Naive thymus-derived CD4-positive, alpha-beta T cell (primary cell): Measurements from ENCODE around the gene POC1B. TPM values are rescaled to one million over a fixed set of nuclear protein-coding genes. Genes with fewer than 3 reads are reported as not detected.

Experiments
- ATAC-seq: fragments of 150-1000 bp; cut with Tn5 transposase; 2 replicates; pipeline ENCODE4 v1.10.0; 2021; ENCODE audit warnings: mild to moderate bottlenecking, moderate library complexity
- CTCF ChIA-PET: fragments of 350-600 bp; sonication (Branson Sonifier 250); formaldehyde crosslinking; loops from one replicate; lab custom pipeline; 2021; ENCODE audit warnings: antibody characterized with exemption; lab: Charles Lee
- POLR2A ChIA-PET: fragments of 350-600 bp; sonication (Branson Sonifier 250); formaldehyde crosslinking; loops from one replicate; lab custom pipeline; 2021; ENCODE audit warnings: antibody characterized with exemption, inconsistent platforms; lab: Charles Lee
- DNase-seq, 9 donors: peaks; one replicate each; pipeline versions ENCODE4 v3.0.0 to v3.0.0-alpha.2; 2020 to 2022; ENCODE audit warnings: mixed read lengths in 1 of 9
- H3K27ac ChIP-seq: one replicate; pipeline ENCODE4 v1.7.0; 2013; ENCODE audit warnings: mild to moderate bottlenecking, low read depth, low read length, moderate library complexity
- H3K27me3 ChIP-seq, 2 donors: one replicate each; pipeline ENCODE4 v1.7.0; 2013; ENCODE audit warnings: low read length in 2 of 2, mild to moderate bottlenecking in 2 of 2, moderate library complexity in 2 of 2; ENCODE audit not compliant: control insufficient read depth in 2 of 2, insufficient read depth in 2 of 2
- H3K36me3 ChIP-seq, 3 experiments: 1 replicate in 2 of 3; 2 replicates in 1 of 3; pipeline ENCODE4 v1.7.0; 2013; ENCODE audit warnings: low read length in 3 of 3, mild to moderate bottlenecking in 3 of 3, moderate library complexity in 1 of 3; ENCODE audit not compliant: insufficient read depth in 3 of 3, control insufficient read depth in 2 of 3
- H3K4me1 ChIP-seq, 2 donors: one replicate each; pipeline ENCODE4 v1.7.0; 2013; ENCODE audit warnings: low read length in 2 of 2, mild to moderate bottlenecking in 2 of 2, moderate library complexity in 1 of 2; ENCODE audit not compliant: control insufficient read depth in 2 of 2, insufficient read depth in 2 of 2
- H3K4me3 ChIP-seq: 2 replicates; pipeline ENCODE4 v1.7.0; 2013; ENCODE audit warnings: mild to moderate bottlenecking, low read length
- H3K9me3 ChIP-seq, 3 experiments: 1 replicate in 2 of 3; 2 replicates in 1 of 3; pipeline ENCODE4 v1.7.0; 2013; ENCODE audit warnings: low read length in 3 of 3; ENCODE audit not compliant: control insufficient read depth in 2 of 3
- H3K27ac Mint-ChIP-seq, 9 donors: one replicate each; pipeline ENCODE4 v1.8.0; 2020 to 2022; ENCODE audit warnings: mixed read lengths in 9 of 9, mild to moderate bottlenecking in 8 of 9, moderate library complexity in 5 of 9, inconsistent platforms in 2 of 9
- H3K27me3 Mint-ChIP-seq, 5 donors: one replicate each; pipeline ENCODE4 v1.8.0; 2021 to 2022; ENCODE audit warnings: mixed read lengths in 5 of 5, mild to moderate bottlenecking in 1 of 5
- H3K36me3 Mint-ChIP-seq, 5 donors: one replicate each; pipeline ENCODE4 v1.8.0; 2020 to 2022; ENCODE audit warnings: mixed read lengths in 5 of 5, mild to moderate bottlenecking in 3 of 5, inconsistent platforms in 1 of 5
- H3K4me1 Mint-ChIP-seq, 7 donors: one replicate each; pipeline ENCODE4 v1.8.0; 2020 to 2022; ENCODE audit warnings: mixed read lengths in 7 of 7, mild to moderate bottlenecking in 3 of 7, inconsistent platforms in 1 of 7
- H3K4me3 Mint-ChIP-seq, 10 donors: one replicate each; pipeline ENCODE4 v1.8.0; 2020 to 2022; ENCODE audit warnings: mild to moderate bottlenecking in 10 of 10, mixed read lengths in 10 of 10, moderate library complexity in 6 of 10, inconsistent platforms in 2 of 10
- H3K9me3 Mint-ChIP-seq, 11 donors: one replicate each; pipeline ENCODE4 v1.8.0; 2020 to 2022; ENCODE audit warnings: mixed read lengths in 11 of 11, mild to moderate bottlenecking in 4 of 11, inconsistent platforms in 1 of 11, moderate library complexity in 1 of 11
- intact Hi-C, 2 donors: fragments of 100-400 bp; cut with micrococcal nuclease; formaldehyde crosslinking; loops; one replicate each; pipeline ENCODE4 v1.15.1; 2023
- polyA plus RNA-seq, 2 donors: library from polyadenylated mRNA; unstranded; fragments of 300-500 nt; fragmentation: Illumina TruSeq; gene quantifications; one replicate each; pipeline ENCODE4 v1.2.3, GENCODE V29; 2021
- total RNA-seq, 6 experiments: library from RNA in 5 of 6; stranded (reverse) in 5 of 6; gene quantifications; 1 replicate in 5 of 6; 2 replicates in 1 of 6; pipeline ENCODE4 v1.2.3 and lab custom pipeline; 2021 to 2026

The POC1B gene
- total and polyA plus RNA-seq, 7 experiments from 2014 or later: 19.4 to 38.7 (median 23.4) TPM

- Histone ChIP-seq H3K27me3 (no peaks in the 10 kb centered on the region), H3K4me3 (no peak overlapping the region), H3K4me1 (no peaks in the 10 kb centered on the region), H3K9me3 (no peaks in the 10 kb centered on the region), H3K27ac (no peak overlapping the region), H3K36me3 (peaks cover 0 to 15% (median 4%) of the 10 kb centered on the region in 3 experiments)
- ChIA-PET POLR2A (no interaction called here), CTCF (interaction anchor here (1.0 kb wide), 1 partner anchor 477 kb away, joined by 3 read pairs; no protein-coding TSS in a partner anchor)
- peaks cover 15 to 53% (median 22%) of the 10 kb centered on the region in 5 donors for H3K36me3 Mint-ChIP-seq
- peak overlapping the region in 2 of 9 donors; percentile 13 to 85 for H3K27ac Mint-ChIP-seq
- H3K27me3 Mint-ChIP-seq: no peaks in the 10 kb centered on the region
- peak in 1 of 9 donors; percentile 38 for DNase-seq
- peak; percentile 57 for ATAC-seq
- H3K4me3 Mint-ChIP-seq: peak overlapping the region in 1 of 10 donors; percentile 55
- intact Hi-C loops: loop anchor here in 1 of 2 donors (1.0 to 2.0 kb wide), 2 partner anchors 26 to 30 kb away; partner anchors contain the start of gene GALNT4
- H3K9me3 Mint-ChIP-seq: no peaks in the 10 kb centered on the region
- H3K4me1 Mint-ChIP-seq: peaks cover 0 to 28% (median 5%) of the 10 kb centered on the region in 7 donors
Measured at GRCh38 chr12:89494411-89495231, 31.2 kb downstream of the POC1B start.

- CTCF ChIA-PET: no interaction called here
Measured at GRCh38 chr12:89493670-89494302, 32.1 kb downstream of the POC1B start.

GRCh38 chr12:89492883-89493282 is 33.0 kb downstream of the POC1B start:
- ChIA-PET POLR2A (no interaction called here), CTCF (no interaction called here)
- Mint-ChIP-seq H3K4me3 (no peak overlapping the region), H3K36me3 (peaks cover 16 to 57% (median 21%) of the 10 kb centered on the region in 5 donors), H3K27ac (peak overlapping the region in 1 of 9 donors; percentile 27), H3K4me1 (peaks cover 0 to 28% (median 5%) of the 10 kb centered on the region in 7 donors), H3K27me3 (no peaks in the 10 kb centered on the region), H3K9me3 (no peaks in the 10 kb centered on the region)
- intact Hi-C loops: no loop called here
- Histone ChIP-seq H3K4me3 (no peak overlapping the region), H3K4me1 (no peaks in the 10 kb centered on the region), H3K27me3 (no peaks in the 10 kb centered on the region), H3K9me3 (no peaks in the 10 kb centered on the region), H3K27ac (no peak overlapping the region), H3K36me3 (peaks cover 0 to 23% (median 0%) of the 10 kb centered on the region in 3 experiments)
- ATAC-seq (no peak), DNase-seq (no peak)

More at GRCh38 chr12:89493670-89494302, 32.1 kb downstream of the POC1B start:
- Mint-ChIP-seq H3K9me3 (no peaks in the 10 kb centered on the region), H3K27me3 (no peaks in the 10 kb centered on the region), H3K4me3 (no peak overlapping the region), H3K27ac (no peak overlapping the region), H3K4me1 (peaks cover 0 to 28% (median 5%) of the 10 kb centered on the region in 7 donors), H3K36me3 (peaks cover 17 to 54% (median 21%) of the 10 kb centered on the region in 5 donors)
- POLR2A ChIA-PET: no interaction called here
- intact Hi-C loops: loop anchor here in 1 of 2 donors (2.0 kb wide), 1 partner anchor 25 kb away; no protein-coding TSS in a partner anchor
- Histone ChIP-seq H3K9me3 (no peaks in the 10 kb centered on the region), H3K4me1 (no peaks in the 10 kb centered on the region), H3K27me3 (no peaks in the 10 kb centered on the region), H3K4me3 (no peak overlapping the region), H3K36me3 (peaks cover 0 to 21% (median under 1%) of the 10 kb centered on the region in 3 experiments), H3K27ac (no peak overlapping the region)
- no peak for ATAC-seq
- no peak for DNase-seq

- peak overlapping the region in 1 of 9 donors; percentile 27 for H3K27ac Mint-ChIP-seq
- no peaks in the 10 kb centered on the region for H3K27me3 Mint-ChIP-seq
- H3K36me3 Mint-ChIP-seq: peaks cover 17 to 70% (median 24%) of the 10 kb centered on the region in 5 donors
- no peak overlapping the region for H3K4me3 Mint-ChIP-seq
- H3K9me3 Mint-ChIP-seq: no peaks in the 10 kb centered on the region
- DNase-seq: no peak
- intact Hi-C loops: no loop called here
- POLR2A ChIA-PET: no interaction called here
- no peak for ATAC-seq
- no peaks in the 10 kb centered on the region for H3K9me3 ChIP-seq
- H3K36me3 ChIP-seq: peaks cover 0 to 35% (median 0%) of the 10 kb centered on the region in 3 experiments
- H3K4me3 ChIP-seq: no peak overlapping the region
- H3K27ac ChIP-seq: no peak overlapping the region
- peaks cover 0 to 28% (median 5%) of the 10 kb centered on the region in 7 donors for H3K4me1 Mint-ChIP-seq
- H3K27me3 ChIP-seq: no peaks in the 10 kb centered on the region
- H3K4me1 ChIP-seq: no peaks in the 10 kb centered on the region
- CTCF ChIA-PET: interaction anchor here (0.7 kb wide), 1 partner anchor 152 kb away, joined by 5 read pairs; no protein-coding TSS in a partner anchor
Measured at GRCh38 chr12:89490922-89491321, 34.9 kb downstream of the POC1B start.

GRCh38 chr12:89486264-89486663 is 39.6 kb downstream of the POC1B start:
- Mint-ChIP-seq H3K36me3 (peaks cover 4 to 67% (median 26%) of the 10 kb centered on the region in 5 donors), H3K9me3 (no peaks in the 10 kb centered on the region), H3K27me3 (no peaks in the 10 kb centered on the region), H3K4me1 (peaks cover 0 to 9% (median 4%) of the 10 kb centered on the region in 7 donors), H3K27ac (peak overlapping the region in 1 of 9 donors; percentile 3), H3K4me3 (no peak overlapping the region)
- Histone ChIP-seq H3K4me1 (no peaks in the 10 kb centered on the region), H3K4me3 (no peak overlapping the region), H3K9me3 (no peaks in the 10 kb centered on the region), H3K27me3 (no peaks in the 10 kb centered on the region), H3K36me3 (peaks cover 0 to 38% (median 4%) of the 10 kb centered on the region in 3 experiments), H3K27ac (no peak overlapping the region)
- intact Hi-C loops: no loop called here
- ATAC-seq (no peak), DNase-seq (no peak)
- ChIA-PET CTCF (interaction anchor here (0.9 to 1.1 kb wide), 2 partner anchors 24 to 469 kb away, joined by 3 read pairs; no protein-coding TSS in a partner anchor), POLR2A (no interaction called here)

- H3K27ac Mint-ChIP-seq: no peak overlapping the region
- POLR2A ChIA-PET: no interaction called here
Measured at GRCh38 chr12:89484470-89484869, 41.4 kb downstream of the POC1B start.

More at GRCh38 chr12:89484470-89484869, 41.4 kb downstream of the POC1B start:
- no peaks in the 10 kb centered on the region for H3K4me1 ChIP-seq
- no peak overlapping the region for H3K4me3 ChIP-seq
- Mint-ChIP-seq H3K27me3 (no peaks in the 10 kb centered on the region), H3K36me3 (peaks cover 0 to 55% (median 28%) of the 10 kb centered on the region in 5 donors), H3K9me3 (no peaks in the 10 kb centered on the region), H3K4me1 (peaks cover 0 to 9% (median 4%) of the 10 kb centered on the region in 7 donors), H3K4me3 (no peak overlapping the region)
- no peaks in the 10 kb centered on the region for H3K9me3 ChIP-seq
- no peak for DNase-seq
- peaks cover 0 to 23% (median 4%) of the 10 kb centered on the region in 3 experiments for H3K36me3 ChIP-seq
- intact Hi-C loops: no loop called here
- H3K27me3 ChIP-seq: no peaks in the 10 kb centered on the region
- no peak overlapping the region for H3K27ac ChIP-seq
- no peak for ATAC-seq
- CTCF ChIA-PET: interaction anchor here (1.2 kb wide), 1 partner anchor 13 kb away, joined by 5 read pairs; no protein-coding TSS in a partner anchor
